GM18511 (cell line): ENCODE data around the gene GTF2F2.
A peak's percentile ranks its signal among the peaks of the same experiment; 100 is the strongest.

Source experiments
- ATAC-seq: cut with Tn5 transposase; IDR thresholded peaks from one replicate; pipeline ENCODE4 v1.9.1; 2021; ENCODE audit warnings: mild to moderate bottlenecking, moderate library complexity; ENCODE audit not compliant: unreplicated experiment

The GTF2F2 gene

GRCh38 chr13:45120967-45121831 is 889 bp downstream of the GTF2F2 start:
- no peak for ATAC-seq

GRCh38 chr13:45122941-45123340 is 2.6 kb downstream of the GTF2F2 start:
- ATAC-seq = no peak

GRCh38 chr13:45132369-45133064 is 12.2 kb downstream of the GTF2F2 start:
- peak; percentile 93 for ATAC-seq

GRCh38 chr13:45133396-45134118 is 13.2 kb downstream of the GTF2F2 start:
- no peak for ATAC-seq

GRCh38 chr13:45136741-45137504 is 16.6 kb downstream of the GTF2F2 start:
- ATAC-seq = no peak

GRCh38 chr13:45137526-45137925 is 17.2 kb downstream of the GTF2F2 start:
- no peak for ATAC-seq

- ATAC-seq = no peak
Measured at GRCh38 chr13:45138282-45138681, 18.0 kb downstream of the GTF2F2 start.

- ATAC-seq = no peak
Measured at GRCh38 chr13:45141369-45141768, 21.1 kb downstream of the GTF2F2 start.

GRCh38 chr13:45142440-45143345 is 22.4 kb downstream of the GTF2F2 start:
- ATAC-seq = no peak

GRCh38 chr13:45143346-45143751 is 23.0 kb downstream of the GTF2F2 start:
- ATAC-seq = no peak

GRCh38 chr13:45149964-45150363 is 29.7 kb downstream of the GTF2F2 start:
- no peak for ATAC-seq

GRCh38 chr13:45156565-45157361 is 36.5 kb downstream of the GTF2F2 start:
- no peak for ATAC-seq

- ATAC-seq = no peak
Measured at GRCh38 chr13:45162194-45162593, 41.9 kb downstream of the GTF2F2 start.

- no peak for ATAC-seq
Measured at GRCh38 chr13:45162821-45163220, 42.5 kb downstream of the GTF2F2 start.

- ATAC-seq = no peak
Measured at GRCh38 chr13:45166858-45167257, 46.5 kb downstream of the GTF2F2 start.

GRCh38 chr13:45167611-45168554 is 47.6 kb downstream of the GTF2F2 start:
- ATAC-seq = no peak

GRCh38 chr13:45168555-45168930 is 48.2 kb downstream of the GTF2F2 start:
- no peak for ATAC-seq

- ATAC-seq = no peak
Measured at GRCh38 chr13:45174478-45174877, 54.2 kb downstream of the GTF2F2 start.
